Pancreas (tissue), 10 donors: Measurements from ENCODE around the gene PAMR1. TPM values are rescaled to one million over a fixed set of nuclear protein-coding genes. Genes with fewer than 3 reads are reported as not detected.

ENCODE experiments used
- ATAC-seq, 4 donors: fragments of 200-7000 bp; cut with Tn5 transposase; one replicate each; pipeline versions ENCODE4 v1.8.0 to v1.9.1; 2020; ENCODE audit warnings: mild to moderate bottlenecking in 4 of 4, moderate library complexity in 4 of 4
- DNase-seq, 6 donors: peaks; one replicate each; pipeline ENCODE4 v3.0.0-alpha.2; 2020
- FAIRE-seq: peaks from 2 replicates; lab custom pipeline; 2012; peaks lifted over from hg19 to GRCh38; lab: Jason Lieb, UNC
- H3K27ac ChIP-seq, 4 donors: fragments of 200-600 bp; sonication (generic); 1 replicate in 3 of 4; 2 replicates in 1 of 4; pipeline versions ENCODE4 v1.5.0 to v1.8.0; 2020
- H3K27me3 ChIP-seq, 4 donors: fragments of 200-600 bp; one replicate each; pipeline ENCODE4 v1.8.0; 2021
- H3K36me3 ChIP-seq, 3 donors: fragments of 200-600 bp; sonication (generic) in 1 of 3; one replicate each; pipeline versions ENCODE4 v1.5.0 to v1.8.0; 2020 to 2021
- H3K4me1 ChIP-seq, 3 donors: fragments of 200-600 bp; one replicate each; pipeline ENCODE4 v1.8.0; 2021
- H3K4me3 ChIP-seq, 4 donors: fragments of 200-600 bp; sonication (generic) in 2 of 4; one replicate each; pipeline versions ENCODE4 v1.5.0 to v1.8.0; 2020 to 2021
- H3K9me3 ChIP-seq, 4 donors: fragments of 200-600 bp; one replicate each; pipeline ENCODE4 v1.8.0; 2021
- CTCF ChIP-seq, 4 donors: fragments of 200-600 bp; sonication (generic) in 3 of 4; IDR thresholded peaks; one replicate each; pipeline versions ENCODE4 v1.5.0 to v1.8.0; 2021; ENCODE audit warnings: antibody characterized with exemption in 4 of 4
- WGBS, 2 donors: extraction: QIAGEN DNeasy Blood & Tissue Kit; methylation state at CpG; one replicate each; pipeline ENCODE4 v1.1.7; 2013; 5-methylcytosine and 5-hydroxymethylcytosine counted together
- intact Hi-C, 3 donors: fragments of 100-400 bp; cut with DNase I; formaldehyde crosslinking; loops; one replicate each; pipeline versions ENCODE4 v1.11.1 to v1.14.2; 2022
- polyA plus RNA-seq, 2 donors: library from polyadenylated mRNA; stranded (reverse); fragments of 200-250 nt; gene quantifications; one replicate each; pipeline ENCODE4 v1.2.3, GENCODE V29; 2013
- total RNA-seq, 6 donors: library from RNA; stranded (reverse); fragmentation: NEBNext Ultra II Directional in 4 of 6; extraction: Animal tissue kit (Norgen Biotek cat#: 25700) in 4 of 6; gene quantifications; one replicate each; pipeline versions ENCODE4 v1.2.1 to v1.2.4, GENCODE V29; 2021 to 2023
- donor health status: healthy with polysubstance abuse.
- donor health status: DM: no; HTN: no; CAD: no; lungs with moderate emphysema.
- donor health status: DM: no; HTN: no; CAD: no.
- donor health status: control.
- donor health status: control.
- donor health status: Bipolar disorder and iron deficiency.
- donor health status: DM: yes; HTN: yes; CAD: no.
- donor health status: DM: no; HTN: no; CAD: no.
- donor health status: DM: no; HTN: no; CAD: no.
- donor health status: DM: yes; HTN: yes; CAD: no.

PAMR1 gene
- total RNA-seq (1 to 10 TPM in 4 of 6 donors, under 1 TPM in 2; 0.81 to 4.8 (median 1.9) TPM), polyA plus RNA-seq (1 to 10 TPM in 1 of 2 donors, under 1 TPM in 1; 0.42 to 1.3 TPM)

- WGBS, 2 donors = 3% methylated on average over 33 to 34 of the region's 34 CpGs
- Histone ChIP-seq H3K9me3 (no peaks in the 10 kb centered on the region), H3K4me3 (peak within 1 kb of the TSS in 2 of 4 donors; percentile 22 to 36), H3K4me1 (no peaks in the 10 kb centered on the region), H3K27me3 (no peaks in the 10 kb centered on the region), H3K36me3 (no peaks in the 10 kb centered on the region), H3K27ac (no peak within 1 kb of the TSS)
- DNase-seq (peak; percentile 23 to 69 (median 31)), FAIRE-seq (no peak), ATAC-seq (peak; percentile 71 to 91 (median 88))
- intact Hi-C loops = no loop called here
- TF ChIP-seq CTCF (IDR thresholded peaks at IDR 0.05) = no peak
These were observed at the start of gene PAMR1 for GRCh38 chr11:35525501-35526175. Gene PAMR1 (minus strand): TSS chr11:35525616. CDS start chr11:35525585, 31 bp downstream.

- intact Hi-C loops = no loop called here
- TF ChIP-seq CTCF (IDR thresholded peaks at IDR 0.05) = no peak
- Histone ChIP-seq H3K36me3 (no peaks in the 10 kb centered on the region), H3K4me1 (no peaks in the 10 kb centered on the region), H3K27ac (no peak overlapping the region), H3K9me3 (no peaks in the 10 kb centered on the region), H3K4me3 (no peak overlapping the region), H3K27me3 (no peaks in the 10 kb centered on the region)
- 45 to 63% methylated on average over 3 of the region's 3 CpGs for WGBS, 2 donors
- ATAC-seq = no peak
- DNase-seq = no peak
- FAIRE-seq = no peak
These were observed 46.3 kb upstream of the PAMR1 start for GRCh38 chr11:35571696-35572095.

- ATAC-seq (peak in 2 of 4 donors; percentile 25 to 43), FAIRE-seq (no peak), DNase-seq (peak in 1 of 6 donors; percentile 13)
- WGBS, 2 donors = 30 to 35% methylated on average over 1 of the region's 1 CpG
- H3K27me3 ChIP-seq = no peaks in the 10 kb centered on the region
- H3K4me1 ChIP-seq = no peaks in the 10 kb centered on the region
- no peak overlapping the region for H3K27ac ChIP-seq
- TF ChIP-seq CTCF (IDR thresholded peaks at IDR 0.05) = no peak
- H3K36me3 ChIP-seq = no peaks in the 10 kb centered on the region
- no peaks in the 10 kb centered on the region for H3K9me3 ChIP-seq
- intact Hi-C loops = no loop called here
- H3K4me3 ChIP-seq = no peak overlapping the region
These were observed 42.5 kb upstream of the PAMR1 start for GRCh38 chr11:35567737-35568465.

GRCh38 chr11:35566885-35567284 is 41.5 kb upstream of the PAMR1 start:
- Histone ChIP-seq H3K4me3 (no peak overlapping the region), H3K4me1 (no peaks in the 10 kb centered on the region), H3K36me3 (no peaks in the 10 kb centered on the region), H3K9me3 (no peaks in the 10 kb centered on the region), H3K27ac (no peak overlapping the region), H3K27me3 (no peaks in the 10 kb centered on the region)
- DNase-seq = no peak
- WGBS, 2 donors = 80 to 84% methylated on average over 3 of the region's 3 CpGs
- ATAC-seq = no peak
- no peak for FAIRE-seq
- no peak for TF ChIP-seq CTCF (IDR thresholded peaks at IDR 0.05)
- intact Hi-C loops = no loop called here
